HG03139 (cell line): ENCODE data around the gene BMERB1.
"Not testable (repeated sequence)": the region's sequence is repeated elsewhere in the genome, so short reads cannot be mapped to it uniquely, and the experiment has no call there.

Experiments
- ATAC-seq: cut with Tn5 transposase; IDR thresholded peaks from one replicate; pipeline ENCODE4 v1.9.1; 2021; ENCODE audit not compliant: unreplicated experiment

The BMERB1 gene

DNA sequence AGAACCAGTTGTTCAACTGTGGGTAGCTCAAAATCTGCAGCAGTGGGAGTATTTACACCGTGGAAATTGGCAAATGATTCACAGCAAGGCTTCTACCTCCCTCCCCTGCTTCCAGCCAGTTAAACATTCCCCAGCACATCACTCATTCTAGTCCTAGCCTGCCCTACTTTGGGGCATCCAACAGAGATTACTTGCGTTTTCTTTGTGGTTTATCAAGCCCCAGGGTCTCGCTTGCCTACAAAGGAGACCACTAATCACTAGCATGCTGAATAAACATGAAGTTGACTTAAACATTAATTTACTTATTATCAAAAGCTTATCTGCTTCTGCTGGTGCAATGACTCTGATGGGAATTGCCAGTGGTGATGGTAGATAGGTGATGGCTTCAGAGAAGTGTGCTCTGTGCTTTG is 114.1 kb downstream of the BMERB1 start:
- no peak for ATAC-seq

DNA sequence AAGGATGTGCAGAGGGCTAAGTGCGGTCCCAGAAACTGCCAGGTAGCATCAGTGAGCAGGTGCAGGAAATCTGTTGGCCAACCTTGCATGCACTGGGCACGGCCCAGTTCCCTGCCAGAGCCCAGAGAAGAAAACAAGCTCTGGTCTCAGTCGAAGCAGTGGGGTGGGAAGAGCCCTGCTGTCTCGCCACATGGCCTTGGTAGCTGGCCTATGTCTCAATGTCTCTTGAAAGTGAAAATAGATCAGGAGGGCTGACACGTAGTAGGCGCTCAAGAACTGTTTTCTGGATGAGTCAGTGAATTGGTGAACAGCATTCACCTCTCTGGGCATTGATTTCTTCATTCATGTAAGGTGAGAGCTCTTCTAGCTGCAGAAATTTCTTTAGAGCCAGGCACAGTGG is 118.1 kb downstream of the BMERB1 start:
- no peak for ATAC-seq

DNA sequence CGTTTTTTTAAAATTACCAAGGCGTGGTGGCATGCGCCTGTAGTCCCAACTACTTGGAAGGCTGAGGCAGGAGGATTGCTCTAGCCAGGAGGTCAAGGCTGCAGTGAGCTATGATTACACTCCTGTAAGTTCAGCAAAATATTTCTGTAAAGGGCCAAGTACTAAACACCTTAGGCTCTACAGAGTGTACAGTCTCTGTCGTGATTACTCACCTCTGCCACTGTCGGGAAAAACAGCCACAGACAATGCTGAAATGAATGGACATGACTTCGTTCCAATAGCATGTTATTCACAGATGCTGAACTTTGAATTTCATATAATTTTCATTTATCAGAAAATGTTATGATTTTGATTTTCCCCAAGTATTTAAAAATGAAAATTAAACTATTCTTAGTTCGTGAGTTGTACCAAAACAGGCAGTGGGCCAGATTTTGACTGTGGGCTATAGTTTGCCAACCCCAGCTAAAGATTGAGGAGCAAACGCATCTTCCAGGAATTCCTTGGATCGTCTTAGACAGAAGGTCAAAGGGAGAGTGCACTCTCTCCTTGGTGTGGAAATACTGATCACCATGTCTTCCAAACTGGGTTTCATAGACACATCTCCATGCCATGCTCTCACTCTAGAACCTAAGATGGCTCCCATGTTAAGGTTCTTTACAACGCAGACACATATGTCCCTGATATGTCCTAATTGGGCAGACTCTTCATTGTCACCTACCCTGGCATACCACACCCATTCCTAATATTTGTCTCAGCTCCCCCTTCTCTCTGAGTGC is 119.1 kb downstream of the BMERB1 start:
- no peak for ATAC-seq

DNA sequence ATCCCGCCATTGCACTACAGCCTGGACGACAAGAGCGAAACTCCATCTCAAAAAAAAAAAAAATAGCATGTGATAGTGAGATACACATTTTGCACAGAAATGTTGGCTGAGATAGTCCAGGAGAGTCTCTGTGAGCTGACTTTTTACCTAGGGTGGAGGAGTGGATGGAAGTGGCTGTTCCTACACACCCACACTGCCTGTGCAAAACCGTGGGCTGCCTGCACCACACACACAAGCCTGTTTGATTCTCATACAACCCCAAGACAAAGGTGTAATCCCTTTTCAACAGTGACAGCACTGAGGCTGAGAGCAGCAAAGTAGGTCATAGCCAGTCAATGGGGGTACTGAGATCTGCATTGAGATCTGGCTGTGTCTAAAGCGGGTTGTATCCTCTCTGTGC is 121.7 kb downstream of the BMERB1 start:
- ATAC-seq: no peak

DNA sequence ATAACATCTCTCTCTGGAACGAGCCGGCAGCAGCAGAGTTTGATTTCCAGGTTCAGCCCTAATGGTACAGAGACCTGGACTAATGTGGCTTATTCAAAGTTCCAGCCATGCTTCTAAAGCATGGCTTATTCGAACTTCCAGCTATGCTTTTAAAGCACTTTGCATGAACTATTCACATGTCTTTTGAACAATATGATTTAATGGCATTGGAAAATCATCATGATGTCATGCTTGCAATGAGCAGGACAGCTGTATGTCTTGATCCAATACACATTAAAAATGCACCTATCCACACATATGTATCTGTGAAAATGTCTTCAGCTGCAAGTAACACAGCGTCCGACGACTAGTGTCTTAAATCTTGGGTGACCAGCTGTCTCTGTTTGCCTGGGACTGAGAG is 122.9 kb downstream of the BMERB1 start:
- ATAC-seq: no peak

DNA sequence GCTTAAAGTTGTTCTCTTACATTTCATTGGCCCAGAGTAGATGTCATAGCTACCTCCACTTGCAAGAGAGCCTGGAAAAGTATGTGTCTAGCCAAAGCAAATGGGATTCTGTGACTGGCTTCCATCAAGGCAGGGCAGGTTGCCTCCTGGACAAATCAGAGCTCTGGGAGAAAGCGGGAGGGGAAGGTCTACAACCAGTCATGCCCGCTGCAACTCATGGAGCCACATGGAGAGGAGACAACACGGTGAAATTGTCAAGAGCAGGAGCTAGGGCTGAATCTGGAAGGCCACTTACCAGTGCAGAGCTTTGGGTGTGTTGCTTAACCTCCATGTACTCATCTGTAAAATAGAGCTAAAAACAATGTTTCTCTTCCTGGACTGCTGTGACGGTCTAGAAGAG is 124.8 kb downstream of the BMERB1 start:
- no peak for ATAC-seq

DNA sequence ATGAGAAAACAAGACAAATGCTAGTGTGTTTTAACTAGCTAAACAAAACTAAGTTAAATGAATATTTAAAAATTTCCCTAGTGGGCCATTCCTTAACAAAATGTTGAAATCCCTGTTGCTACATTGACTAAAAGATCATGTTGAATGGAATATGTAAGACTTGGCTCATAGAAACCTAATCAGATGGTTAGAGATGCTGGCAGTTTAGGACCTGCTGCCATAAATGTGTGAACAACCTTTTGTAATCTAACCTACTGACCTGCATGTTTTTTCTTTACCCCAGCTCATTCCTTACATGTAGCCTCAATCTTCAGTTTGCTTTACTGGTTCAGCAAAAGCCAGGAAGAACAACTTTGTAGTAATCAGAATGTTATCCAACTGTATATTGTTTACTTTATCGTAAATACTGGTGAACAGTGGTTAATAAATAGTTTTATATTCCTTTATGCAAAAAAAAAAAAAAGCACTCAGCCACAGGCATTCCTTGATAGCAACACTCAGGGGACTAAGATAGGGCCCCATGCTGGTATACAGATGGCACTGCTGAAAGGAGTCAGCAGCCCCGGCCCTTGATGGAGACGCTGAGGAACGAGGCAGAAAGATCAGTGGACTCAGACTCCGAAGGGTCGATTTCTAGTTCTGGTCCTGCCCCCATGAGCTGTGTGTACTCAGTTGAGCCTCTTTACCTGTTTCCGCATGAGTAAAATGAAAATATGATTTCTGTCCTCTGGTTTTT is 130.4 kb downstream of the BMERB1 start:
- ATAC-seq: no peak

DNA sequence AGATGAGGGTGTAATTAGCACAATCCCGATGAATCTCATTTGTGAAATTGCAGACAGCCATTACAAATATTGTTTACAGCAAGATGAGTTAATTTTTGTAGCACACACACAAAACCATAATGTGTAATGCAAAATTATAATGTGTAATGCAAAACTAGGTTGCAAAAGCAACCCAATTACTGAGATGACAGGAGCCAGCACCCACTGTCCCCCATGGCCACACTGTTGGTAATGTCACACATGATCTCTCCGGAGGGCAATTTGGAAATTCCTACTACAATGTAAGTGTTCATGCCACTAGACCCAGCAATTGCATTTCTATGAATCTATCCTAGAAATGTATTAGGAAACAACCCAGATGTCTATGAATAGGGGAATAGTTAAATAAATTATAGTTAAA is 131.7 kb downstream of the BMERB1 start:
- no peak for ATAC-seq

DNA sequence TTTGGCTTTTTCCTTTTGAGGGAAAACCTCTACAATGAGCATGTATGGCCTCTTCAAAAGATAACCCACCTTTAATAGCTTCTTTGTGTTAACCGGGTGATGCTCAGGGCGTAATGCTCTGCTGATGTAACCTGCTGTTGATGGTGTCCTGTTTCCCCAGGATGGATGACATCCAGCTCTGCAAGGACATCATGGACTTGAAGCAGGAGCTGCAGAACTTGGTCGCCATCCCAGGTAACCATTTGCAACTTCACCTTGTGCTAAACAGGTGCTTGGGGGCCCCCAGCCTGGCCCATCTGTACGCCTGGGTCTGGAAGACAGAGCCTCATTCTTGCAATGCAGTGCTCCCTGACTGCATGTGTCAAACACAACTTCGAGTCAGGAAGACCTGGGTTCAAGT is 133.4 kb downstream of the BMERB1 start:
- ATAC-seq: no peak

DNA sequence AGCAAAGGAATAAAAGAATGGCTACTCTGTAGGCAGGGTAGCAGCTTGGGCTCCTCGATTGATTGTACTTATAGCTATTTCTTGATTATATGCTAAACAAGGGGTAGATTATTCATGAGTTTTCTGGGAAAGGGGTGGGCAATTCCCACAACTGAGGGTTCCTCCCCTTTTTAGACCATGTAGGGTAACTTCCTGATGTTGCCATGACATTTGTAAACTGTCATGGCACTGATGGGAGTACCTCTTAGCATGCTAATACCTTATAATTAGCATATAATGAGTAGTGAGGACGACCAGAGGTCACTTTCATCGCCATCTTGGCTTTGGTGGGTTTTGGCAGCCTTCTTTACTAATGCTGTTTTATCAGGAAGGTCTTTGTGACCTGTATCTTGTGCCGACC is 136.3 kb downstream of the BMERB1 start:
- ATAC-seq: not testable (repeated sequence)

DNA sequence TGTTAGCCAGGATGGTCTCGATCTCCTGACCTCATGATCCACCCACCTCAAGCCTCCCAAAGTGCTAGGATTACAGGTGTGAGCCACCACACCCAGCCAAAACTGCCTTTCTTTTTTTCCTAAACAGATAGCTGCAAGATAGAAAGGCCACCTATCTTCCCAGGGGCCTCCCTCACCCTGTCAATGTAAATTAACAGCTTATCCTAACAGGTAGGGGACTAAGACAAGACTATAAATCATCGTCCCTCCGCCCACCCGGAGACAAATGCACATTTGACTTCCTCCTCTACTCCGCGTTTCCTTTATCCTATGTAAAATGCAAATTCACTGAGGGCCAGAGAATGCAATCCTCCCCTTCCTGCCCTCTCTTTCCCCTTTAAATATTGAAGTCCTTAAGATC is 137.2 kb downstream of the BMERB1 start:
- no peak for ATAC-seq

DNA sequence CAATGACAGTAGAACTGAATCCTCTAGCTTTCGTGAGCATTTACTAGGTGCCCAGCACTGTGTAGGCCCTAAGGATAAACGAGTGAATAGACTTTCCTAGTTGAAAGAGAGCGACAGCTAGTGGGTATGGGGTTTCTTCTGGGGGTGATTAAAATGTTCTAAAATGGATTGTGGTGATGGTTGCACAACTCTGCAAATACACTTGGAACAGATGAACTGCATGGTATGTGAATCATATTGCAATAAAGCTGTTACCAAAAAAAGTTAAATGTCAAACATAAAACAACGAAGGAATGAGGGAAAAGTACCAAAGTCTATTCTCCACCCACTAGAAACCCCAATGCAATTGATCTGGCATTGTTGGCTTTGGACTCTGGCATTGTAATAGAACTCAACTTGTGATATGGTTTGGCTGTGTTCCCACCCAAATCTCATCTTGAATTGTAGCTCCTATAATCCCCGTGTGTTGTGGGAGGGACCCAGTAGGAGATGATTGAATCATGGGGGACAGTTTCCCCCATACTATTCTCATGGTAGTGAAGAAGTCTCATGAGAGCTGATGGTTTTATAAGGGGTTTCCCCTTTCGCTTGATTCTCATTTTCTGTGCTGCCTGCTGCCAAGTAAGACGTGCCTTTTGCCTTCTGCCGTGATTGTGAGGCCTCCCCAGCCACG is 138.1 kb downstream of the BMERB1 start:
- ATAC-seq: no peak

DNA sequence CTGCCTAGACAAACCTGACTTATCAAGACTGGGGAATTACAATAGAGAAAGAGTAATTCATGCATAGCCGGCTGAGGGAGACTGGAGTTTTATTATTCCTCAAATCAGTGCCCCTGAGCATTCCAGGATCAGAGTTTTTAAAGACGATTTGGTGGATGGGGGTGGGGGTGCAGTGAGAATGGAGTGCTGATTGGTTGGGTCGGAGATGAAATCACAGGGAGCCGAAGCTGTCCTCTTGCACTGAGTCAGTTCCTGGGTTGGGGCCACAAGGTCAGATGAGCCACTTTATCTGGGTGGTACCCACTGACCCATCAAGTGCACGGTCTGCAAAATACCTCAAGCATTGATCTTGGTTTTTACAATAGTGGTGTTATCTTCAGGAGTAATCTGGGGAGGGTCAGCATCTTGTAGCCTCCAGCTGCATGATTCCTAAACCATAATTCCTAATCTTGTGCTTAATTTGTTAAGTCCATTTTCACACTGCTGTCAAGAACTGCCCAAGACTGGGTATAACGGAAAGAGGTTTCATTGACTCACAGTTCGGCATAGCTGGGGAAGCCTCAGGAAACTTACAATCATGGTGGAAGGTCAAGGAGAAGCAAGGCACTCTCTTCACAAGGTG is 139.0 kb downstream of the BMERB1 start:
- no peak for ATAC-seq

DNA sequence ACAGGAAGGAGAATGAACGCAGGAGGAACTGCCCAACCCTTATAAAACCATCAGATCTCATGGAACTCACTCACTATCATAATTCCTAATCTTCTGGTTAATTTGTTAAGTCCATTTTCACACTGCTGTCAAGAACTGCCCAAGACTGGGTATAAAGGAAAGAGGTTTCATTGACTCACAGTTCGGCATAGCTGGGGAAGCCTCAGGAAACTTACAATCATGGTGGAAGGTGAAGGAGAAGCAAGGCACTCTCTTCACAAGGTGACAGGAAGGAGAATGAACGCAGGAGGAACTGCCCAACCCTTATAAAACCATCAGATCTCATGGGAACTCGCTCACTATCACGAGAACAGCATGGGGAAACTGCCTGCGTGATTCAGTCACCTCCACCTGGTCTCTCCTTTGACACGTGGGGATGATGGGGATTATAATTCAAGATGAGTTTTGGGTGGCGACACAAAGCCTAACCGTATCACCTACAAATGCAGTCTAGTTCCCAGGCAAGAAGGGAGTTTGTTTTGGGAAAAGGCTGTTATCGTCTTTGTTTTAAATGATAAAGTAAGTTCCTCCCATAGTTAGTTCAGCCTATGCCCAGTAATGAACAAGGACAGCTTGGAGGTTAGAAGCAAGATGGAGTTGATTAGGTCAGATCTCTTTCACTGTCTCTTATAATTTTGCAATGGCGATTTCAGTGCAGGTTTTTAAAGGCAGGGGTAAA is 139.7 kb downstream of the BMERB1 start:
- not testable (repeated sequence) for ATAC-seq

DNA sequence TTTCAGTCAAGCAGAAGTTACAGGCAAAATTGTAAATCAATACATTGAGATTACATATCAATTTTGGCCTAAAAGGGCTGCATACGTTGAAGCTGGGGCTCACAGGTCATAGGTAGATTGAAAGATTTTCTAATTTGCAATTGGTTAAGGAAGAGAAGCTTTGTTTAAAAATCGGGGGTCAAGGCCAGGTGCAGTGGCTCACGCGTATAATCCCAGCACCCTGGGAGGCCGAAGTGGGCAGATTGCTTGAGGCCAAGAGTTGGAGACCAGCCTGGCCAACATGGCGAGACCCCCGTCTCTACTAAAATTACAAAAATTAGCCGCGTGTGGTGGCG is 140.2 kb downstream of the BMERB1 start:
- no peak for ATAC-seq

DNA sequence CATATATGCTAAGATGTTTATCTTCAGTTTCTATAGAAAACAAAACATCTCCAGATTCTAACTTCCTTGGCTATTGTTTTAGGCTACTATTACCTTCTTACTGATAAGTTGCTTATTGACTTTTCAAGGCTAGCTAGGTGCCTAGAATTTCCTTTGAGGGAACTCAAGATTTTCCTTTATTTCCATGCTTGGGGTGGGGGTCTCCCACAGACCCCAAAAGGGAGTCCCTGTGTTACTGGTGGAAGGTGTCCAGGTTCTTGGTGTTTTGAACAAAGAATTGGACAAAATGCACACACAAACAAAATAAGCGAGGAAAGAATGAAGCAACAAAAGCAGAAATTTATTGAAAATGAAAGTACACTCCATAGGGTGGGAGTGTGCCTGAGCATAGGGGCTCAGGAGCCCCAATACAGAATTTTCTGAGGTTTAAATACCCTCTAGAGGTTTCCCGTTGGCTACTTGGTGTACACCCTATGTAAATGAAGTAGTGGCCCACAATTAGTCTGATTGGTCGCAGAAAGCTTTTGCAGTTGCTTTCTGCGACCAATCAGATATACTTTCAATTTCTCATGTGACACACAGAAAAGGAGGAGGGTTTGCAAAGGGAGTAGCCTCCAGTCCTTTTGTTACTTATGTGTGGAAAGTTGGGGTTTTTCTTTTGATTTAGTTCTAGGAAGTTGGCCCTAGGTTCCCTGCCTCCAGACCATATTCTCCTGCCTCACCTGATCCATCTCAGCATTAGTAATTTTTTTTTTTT is 141.1 kb downstream of the BMERB1 start:
- no peak for ATAC-seq

DNA sequence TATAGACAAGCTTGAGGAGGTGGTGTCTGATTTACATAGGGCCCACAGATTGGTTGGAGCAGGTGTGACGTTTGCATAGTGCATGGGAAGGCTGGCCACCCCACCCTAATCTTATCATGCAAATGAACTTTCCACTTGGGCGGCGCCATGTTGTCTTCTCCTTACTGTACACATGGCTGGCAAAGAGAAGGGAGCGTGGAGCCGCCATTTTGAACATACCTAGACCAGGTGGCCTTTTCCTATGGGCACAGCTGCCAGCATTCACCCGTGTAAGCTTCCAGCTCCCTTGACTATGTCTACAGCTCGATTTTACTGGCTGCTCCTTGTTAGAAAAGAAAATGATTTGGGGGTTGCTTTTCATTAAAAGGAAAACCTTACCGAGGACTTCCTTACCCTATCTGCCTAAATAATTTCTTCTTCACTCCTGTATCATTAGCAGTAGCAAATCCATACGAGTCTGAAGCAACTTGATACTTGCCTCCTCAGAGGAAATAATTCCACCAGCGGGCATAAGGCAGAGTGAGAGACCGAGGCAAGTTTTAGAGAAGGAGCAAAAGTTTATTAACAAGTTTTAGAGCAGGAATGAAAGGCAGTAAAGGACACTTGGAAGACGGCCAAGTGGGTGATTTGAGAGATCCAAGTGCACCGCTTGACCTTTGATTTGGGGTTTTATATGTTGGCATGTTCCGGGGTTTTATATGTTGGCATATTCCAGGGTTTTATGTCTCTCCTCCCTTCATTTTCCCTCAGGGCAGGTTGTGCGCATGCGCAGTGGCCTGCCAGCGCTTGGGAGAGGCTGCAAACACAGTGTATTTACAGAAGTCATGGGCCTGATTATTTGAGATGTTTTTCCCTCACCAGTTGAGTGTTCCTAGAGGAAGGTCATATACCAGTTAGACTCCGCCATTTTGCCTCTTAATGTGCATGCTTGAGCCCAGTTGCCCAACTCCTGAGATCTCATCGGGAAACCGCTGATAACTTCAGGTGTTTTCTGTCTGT is 142.9 kb downstream of the BMERB1 start:
- ATAC-seq: no peak

DNA sequence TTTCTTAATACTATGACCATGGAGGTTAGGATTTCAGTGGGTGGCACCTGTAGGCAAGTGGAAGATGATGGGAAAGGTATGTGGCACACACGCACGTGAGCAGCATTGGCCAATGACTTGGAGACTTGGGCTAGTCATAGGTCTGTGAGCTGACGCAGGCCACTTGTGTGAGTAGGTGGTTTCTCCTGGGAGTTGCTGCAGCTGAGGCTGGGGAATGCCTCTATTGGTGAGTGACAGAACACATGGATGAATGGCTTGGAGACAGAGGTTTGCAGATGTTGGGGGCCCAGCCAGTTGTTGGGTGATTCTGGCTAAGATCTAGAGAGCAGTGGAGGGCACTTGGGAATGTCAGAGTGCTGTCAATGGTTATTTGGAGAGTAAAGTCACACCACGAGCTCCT is 144.4 kb downstream of the BMERB1 start:
- ATAC-seq: no peak

DNA sequence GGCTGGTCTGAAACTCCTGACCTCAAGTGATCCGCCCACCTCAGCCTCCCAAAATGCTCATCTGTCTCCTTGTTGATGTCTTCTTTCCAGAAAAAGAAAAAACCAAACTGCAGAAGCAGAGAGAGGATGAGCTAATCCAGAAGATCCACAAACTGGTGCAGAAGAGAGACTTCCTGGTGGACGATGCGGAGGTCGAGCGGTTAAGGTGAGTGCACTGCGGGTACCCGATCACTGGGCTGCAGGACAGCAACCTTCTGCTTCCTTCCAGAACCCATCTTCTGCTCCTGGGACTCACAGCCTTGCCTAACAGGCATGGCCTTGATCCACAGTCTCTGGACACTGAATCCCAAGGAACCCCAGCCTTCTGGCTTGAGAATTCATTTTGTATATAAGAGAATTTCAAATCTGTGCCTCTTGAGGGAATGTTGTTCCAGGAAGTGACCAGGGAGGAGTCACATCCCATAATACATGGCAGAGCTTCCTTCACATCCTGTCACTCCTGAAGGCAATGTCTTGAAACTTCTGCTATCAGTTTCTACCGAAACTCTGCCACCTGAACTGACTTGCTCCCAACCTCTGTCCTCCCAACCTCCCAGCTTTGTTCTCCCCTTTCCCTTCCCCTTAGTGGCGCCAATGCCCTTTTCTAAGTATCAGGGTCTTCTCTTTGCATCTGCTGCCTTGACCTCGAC is 146.9 kb downstream of the BMERB1 start:
- ATAC-seq: no peak
